Activated CD4-positive, alpha-beta T cell treated with anti-CD3 and anti-CD28 coated beads, Interleukin-10, Interleukin-2, amounts not matched to agents 100 ng/mL and 50 ng/mL, durations not matched to agents 16 hours and 8 hours (primary cell): ENCODE results near the gene HMGCS1.
A peak's percentile ranks its signal among the peaks of the same experiment; 100 is the strongest.
"Not testable (repeated sequence)": the region's sequence is repeated elsewhere in the genome, so short reads cannot be mapped to it uniquely, and the experiment has no call there.

ENCODE experiments used
- DNase-seq: peaks from one replicate; pipeline ENCODE4 v3.0.0-alpha.2; 2020

The HMGCS1 gene

GRCh38 chr5:43270645-43271044 lies 42.6 kb downstream of the HMGCS1 start:
- no peak for DNase-seq

GRCh38 chr5:43268188-43268820 lies 44.9 kb downstream of the HMGCS1 start:
- DNase-seq: peak; percentile 18

GRCh38 chr5:43262269-43262668 lies 50.9 kb downstream of the HMGCS1 start:
- DNase-seq: not testable (repeated sequence)

- DNase-seq: no peak
These were observed 55.1 kb downstream of the HMGCS1 start for GRCh38 chr5:43258116-43258515.

GRCh38 chr5:43256261-43256966 lies 56.8 kb downstream of the HMGCS1 start:
- no peak for DNase-seq

DNA sequence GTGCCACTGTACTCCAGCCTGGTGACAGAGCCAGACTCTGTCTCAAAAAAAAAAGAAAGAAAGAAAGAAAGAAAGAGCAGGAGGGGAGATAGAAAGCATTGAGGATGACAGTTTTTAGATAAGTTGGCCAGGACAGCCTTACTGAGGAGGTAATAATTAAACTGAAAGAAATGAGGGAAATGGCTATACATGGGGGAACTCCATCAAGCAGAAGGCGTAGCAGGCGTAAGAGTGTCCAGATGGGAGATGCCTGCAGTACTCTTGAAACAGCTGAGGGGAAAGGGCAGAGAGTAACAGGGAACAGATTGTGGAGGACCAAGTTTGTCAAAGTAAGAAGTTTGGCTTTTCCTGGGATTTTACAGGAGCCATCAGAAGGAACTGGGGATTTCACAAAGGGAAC lies 57.5 kb downstream of the HMGCS1 start:
- no peak for DNase-seq

GRCh38 chr5:43251754-43252153 lies 61.5 kb downstream of the HMGCS1 start:
- no peak for DNase-seq

GRCh38 chr5:43245724-43246385 lies 67.4 kb downstream of the HMGCS1 start:
- no peak for DNase-seq

DNA sequence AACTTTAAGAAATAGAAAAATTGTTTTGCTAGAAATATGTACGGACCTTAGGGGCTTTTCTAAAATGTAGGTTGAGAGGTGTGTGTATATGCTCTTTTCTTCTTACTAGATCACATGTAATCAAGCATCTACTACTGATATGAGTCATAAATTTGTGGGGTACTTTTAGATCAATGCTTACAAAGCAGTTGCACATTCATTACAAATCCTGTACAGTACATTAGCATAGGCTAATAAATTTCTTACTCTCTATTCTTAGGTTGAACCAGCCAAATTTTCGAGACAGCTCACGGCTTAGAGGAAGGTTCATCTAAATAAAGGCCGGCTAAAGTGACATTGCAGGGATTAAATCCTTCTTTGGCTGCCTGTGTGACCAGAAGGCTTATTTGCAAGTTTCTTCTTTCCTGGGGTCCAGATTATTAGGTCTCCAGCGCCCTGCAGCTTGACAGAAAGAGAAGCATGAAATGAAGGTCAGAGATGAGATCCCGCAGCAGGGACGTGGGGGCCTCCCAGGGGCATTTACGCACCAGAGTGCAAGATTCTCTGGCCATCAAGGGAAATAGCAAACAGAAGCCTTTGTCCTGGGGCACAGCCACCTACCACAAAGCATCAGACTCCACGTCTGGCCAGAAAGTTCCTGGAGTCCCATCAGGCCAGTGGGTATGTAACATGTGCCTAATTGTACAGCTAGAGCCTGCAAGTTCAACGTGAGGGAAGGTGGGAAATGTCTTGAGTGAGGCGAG lies 68.2 kb downstream of the HMGCS1 start:
- DNase-seq: peak; percentile 56

DNA sequence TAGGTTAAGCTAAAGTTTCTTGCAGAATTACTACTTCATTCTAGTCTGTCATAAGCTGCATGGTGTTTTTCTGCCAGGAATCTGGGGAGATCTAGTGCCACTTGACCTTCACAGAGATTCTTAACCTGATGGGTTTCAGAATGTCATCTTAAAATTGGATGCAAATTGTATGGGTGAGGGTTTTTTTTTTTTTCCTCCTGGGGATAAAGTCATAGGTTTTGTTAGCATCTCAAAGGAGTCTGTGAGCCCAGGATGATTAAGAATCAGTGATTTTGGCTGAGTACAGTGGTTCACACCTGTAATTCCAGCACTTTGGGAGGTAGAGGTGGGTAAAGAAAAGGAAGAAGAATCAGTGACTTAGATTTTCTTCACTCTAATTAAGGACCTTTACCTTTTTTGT lies 69.9 kb downstream of the HMGCS1 start:
- DNase-seq: no peak

- DNase-seq: no peak
These were observed 71.0 kb downstream of the HMGCS1 start for GRCh38 chr5:43242196-43242595.
